Ramos (cell line): ENCODE data around the gene C4orf54.

Experiments
- in situ Hi-C: fragments of 300-500 bp; cut with MboI; formaldehyde crosslinking; loops from one replicate; pipeline ENCODE4 v1.14.3; 2022; ENCODE audit warnings: low sequenced_read_pairs; ENCODE audit not compliant: unreplicated experiment

Gene C4orf54

DNA sequence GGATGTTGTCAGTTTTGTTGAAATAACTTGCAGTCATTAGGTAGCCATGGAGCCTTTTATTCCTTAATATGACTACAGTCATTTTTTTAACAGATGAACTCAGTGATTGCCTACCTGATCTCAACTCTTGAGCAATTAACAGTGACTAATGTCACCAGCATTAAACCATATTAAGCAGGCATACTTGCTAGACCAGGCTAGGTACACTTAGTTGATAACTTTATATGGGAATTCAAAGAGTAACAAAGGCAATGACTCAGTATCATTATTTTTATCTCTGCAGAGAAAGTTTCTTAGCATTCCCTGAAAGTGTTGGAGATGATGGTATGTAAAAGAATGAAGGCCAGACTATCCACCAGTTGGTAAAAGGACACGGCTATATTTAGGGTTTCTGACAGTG lies at the start of gene C4orf54:
C4orf54 (minus strand) TSS at position 31 of the 400 bp plus-strand sequence. CDS start 3,180 bp downstream, outside the sequence.
- in situ Hi-C loops, result no loop called here

DNA sequence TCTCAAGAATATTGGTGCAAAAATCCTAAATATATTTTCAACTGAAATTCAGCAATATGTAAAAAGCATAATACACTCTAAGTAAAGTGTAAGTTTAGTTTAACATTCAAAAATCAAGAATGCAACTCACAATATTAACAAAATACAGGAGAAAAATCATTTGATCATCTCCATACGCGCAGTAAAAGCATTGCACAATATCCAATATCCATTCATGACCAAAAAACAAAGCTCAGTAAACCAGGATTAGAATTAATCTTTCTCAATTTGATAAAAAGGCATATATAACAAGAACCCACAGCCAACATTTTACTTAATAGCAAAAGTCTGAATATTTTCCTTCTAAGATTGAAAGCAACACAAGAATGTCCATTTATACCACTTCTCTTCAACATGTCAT lies 48.3 kb upstream of the C4orf54 start:
- in situ Hi-C loops, result no loop called here

- in situ Hi-C loops, result no loop called here
These were observed 39.2 kb upstream of the C4orf54 start for GRCh38 chr4:99696801-99697200.

DNA sequence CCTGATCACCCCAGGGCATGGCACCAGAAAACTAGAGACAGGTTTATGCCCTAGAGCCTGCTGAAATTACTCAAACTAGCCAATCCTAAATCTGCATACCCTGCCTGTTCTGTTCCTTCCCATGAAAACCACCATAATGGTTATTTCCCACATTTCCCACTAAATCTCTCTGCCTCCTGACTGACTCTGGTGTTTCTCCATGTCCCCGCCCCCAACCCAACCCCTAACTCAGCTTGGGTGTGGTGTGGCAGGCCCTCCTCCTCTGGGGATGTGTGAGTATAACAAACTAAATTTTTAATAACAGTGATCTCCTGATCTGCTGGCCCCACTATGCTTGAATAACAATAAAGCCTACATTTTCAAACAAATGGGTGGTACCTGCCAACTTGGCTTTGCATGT lies 35.5 kb upstream of the C4orf54 start:
- in situ Hi-C loops, result no loop called here

- in situ Hi-C loops, result no loop called here
These were observed 33.4 kb upstream of the C4orf54 start for GRCh38 chr4:99690990-99691389.

- in situ Hi-C loops, result no loop called here
These were observed 32.8 kb upstream of the C4orf54 start for GRCh38 chr4:99690472-99690871.

GRCh38 chr4:99687120-99687519 lies 29.5 kb upstream of the C4orf54 start:
- in situ Hi-C loops, result no loop called here

DNA sequence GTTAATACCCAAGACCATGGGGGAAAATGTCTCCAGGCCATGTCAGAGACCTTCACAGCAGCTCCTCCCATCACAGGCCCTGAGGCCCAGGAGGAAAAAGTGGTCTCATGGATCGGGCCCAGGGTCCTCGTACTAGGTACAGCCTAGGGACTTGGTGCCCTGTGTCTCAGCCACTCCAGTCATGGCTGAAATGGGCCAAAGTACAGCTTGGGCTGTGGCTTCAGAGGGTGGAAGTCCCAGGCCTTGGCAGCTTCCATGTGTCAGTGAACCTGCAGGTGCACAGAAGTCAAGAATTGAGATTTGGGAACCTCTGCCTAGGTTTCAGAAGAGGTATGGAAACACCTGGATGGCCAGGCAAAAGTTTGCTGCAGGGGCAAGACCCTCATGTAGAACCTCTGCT lies 27.6 kb upstream of the C4orf54 start:
- in situ Hi-C loops, result no loop called here

GRCh38 chr4:99683895-99684294 lies 26.3 kb upstream of the C4orf54 start:
- in situ Hi-C loops, result no loop called here

GRCh38 chr4:99679976-99680375 lies 22.3 kb upstream of the C4orf54 start:
- in situ Hi-C loops, result no loop called here

- in situ Hi-C loops, result no loop called here
These were observed 21.6 kb upstream of the C4orf54 start for GRCh38 chr4:99679204-99679603.

GRCh38 chr4:99677161-99677560 lies 19.5 kb upstream of the C4orf54 start:
- in situ Hi-C loops, result no loop called here

DNA sequence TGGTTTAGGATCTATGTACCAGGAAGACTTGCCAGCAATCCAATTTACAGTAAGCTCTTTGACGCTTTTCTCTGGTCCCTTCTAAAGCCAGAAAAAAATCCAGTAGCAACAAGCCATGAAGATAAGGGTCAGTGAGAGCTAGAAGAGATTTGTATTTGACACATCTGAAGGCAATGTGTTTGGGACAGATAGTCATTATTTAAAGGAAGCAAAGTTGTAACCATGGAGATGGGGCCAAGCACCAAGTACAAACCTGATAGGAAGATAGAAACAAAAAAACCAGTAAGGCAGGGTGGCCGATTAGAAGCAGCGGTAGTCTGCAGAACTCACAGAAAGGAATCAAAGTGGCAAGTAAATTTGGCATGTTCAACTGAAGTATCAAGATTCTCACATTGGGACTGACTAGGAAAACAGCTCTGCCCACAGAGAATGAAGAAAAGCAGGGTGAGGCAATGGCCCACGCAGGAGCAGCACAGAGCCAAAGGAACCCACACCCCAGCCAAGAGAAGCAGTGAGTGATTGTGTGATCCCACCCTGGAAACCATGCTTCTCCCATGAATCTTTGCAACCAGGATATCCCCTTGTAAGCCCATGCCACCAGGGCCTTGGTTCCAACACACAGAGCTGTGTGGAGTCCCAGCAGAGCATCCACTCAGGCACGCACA lies 12.9 kb upstream of the C4orf54 start:
- in situ Hi-C loops, result no loop called here

GRCh38 chr4:99669084-99669483 lies 11.5 kb upstream of the C4orf54 start:
- in situ Hi-C loops, result no loop called here

DNA sequence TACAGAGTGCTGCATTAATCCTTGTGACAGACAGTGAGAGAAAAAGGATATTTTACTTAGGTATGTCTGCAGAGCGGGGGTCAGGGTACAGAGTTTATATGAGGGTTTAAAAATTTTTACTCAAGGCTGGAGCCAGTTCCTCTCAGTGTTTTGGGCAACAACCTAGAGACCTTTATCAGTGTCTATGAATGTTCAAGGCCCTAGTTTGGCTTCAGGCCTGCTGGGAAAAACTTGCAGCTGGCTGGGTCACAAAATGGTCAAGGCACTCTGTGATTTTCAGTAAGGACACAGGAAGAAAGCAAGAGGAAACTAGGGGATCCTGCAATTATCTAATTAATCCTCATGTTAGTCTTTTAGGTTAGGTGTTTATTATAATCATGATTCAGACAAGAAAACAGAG lies 10.8 kb upstream of the C4orf54 start:
- in situ Hi-C loops, result no loop called here

GRCh38 chr4:99665983-99666382 lies 8.4 kb upstream of the C4orf54 start:
- in situ Hi-C loops, result no loop called here

DNA sequence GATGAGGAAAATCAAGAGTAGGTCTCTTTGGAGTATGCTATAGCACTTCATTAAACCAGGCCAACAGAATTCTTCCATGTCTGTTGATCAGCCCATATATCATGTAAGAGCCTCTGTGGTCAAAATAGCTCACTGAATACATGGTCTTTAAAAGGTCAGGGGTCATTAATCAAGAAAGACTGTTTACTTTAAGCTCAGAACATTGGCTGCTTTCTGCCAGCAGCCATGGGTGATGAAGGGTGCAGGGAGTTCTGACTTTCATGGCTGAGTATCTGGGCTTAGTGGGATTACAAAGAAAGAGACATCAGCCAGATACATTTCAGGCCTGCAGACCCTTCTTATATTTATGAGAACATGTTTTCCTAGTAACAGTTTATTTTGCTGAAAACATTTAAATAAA lies 7.1 kb upstream of the C4orf54 start:
- in situ Hi-C loops, result no loop called here

- in situ Hi-C loops, result no loop called here
These were observed 4.3 kb upstream of the C4orf54 start for GRCh38 chr4:99661907-99662306.

DNA sequence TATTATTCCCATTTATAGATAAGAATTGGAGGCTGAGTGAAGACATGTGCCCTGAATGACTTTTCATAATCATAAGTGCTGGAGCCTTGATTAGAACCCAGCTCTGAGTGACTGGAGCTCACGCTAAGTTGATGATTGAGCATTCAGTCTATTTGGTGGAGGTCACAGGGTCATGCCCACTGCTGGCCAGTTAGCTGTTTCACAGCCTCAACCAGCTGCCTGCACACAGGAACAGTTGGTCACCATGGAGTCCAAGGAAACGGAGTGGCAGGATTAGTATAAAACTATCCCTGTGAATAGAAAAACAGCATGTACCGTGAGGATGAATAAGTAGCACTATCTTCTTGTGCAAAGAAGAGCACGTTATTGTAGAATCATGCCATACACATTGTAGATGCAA lies 1.0 kb upstream of the C4orf54 start:
- in situ Hi-C loops, result no loop called here

GRCh38 chr4:99655308-99656081 lies 2.1 kb downstream of the C4orf54 start:
- in situ Hi-C loops, result no loop called here

DNA sequence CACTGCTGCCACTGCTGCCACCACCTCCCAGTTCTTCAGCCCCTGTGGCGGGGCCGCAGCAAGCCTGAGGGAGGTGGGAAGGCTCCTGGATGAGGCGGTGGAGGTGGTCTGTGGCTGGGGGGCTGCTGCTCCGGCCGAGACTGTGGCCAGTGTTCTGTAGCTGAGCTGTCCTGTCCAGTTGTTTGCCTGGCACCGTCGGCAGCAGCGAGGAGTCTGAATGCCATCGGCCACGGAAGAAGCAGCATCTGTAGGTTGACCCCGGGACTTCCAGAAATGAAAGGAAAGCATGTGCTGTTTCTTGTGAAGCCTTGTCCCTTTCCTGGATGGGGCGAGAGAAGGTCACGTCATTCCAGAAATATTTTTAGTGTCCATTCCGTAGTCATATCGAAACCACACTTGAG lies 3.3 kb downstream of the C4orf54 start:
- in situ Hi-C loops, result no loop called here

DNA sequence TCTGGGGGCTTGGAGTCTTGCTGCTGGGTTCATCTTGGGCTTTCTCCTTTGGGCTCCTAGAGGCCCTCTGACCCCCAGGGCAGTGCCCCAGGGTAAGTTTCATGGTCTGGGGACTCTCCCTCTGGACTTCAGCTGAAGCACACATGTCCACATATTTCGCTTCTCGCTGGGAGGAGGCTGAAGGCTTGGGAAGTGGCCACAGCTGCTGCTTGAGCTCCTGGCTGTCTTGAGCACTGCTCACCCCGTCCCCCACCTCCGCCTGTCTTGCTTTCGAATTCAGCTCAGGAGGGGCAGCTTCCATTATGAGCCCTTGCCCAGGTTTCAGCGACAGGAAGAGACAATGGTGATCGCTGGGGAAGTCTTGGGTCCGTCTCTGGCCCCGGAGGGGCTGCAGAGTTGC lies 3.7 kb downstream of the C4orf54 start:
- in situ Hi-C loops, result no loop called here
